Measurements from ENCODE around the gene RSPO4.

RSPO4 gene

DNA sequence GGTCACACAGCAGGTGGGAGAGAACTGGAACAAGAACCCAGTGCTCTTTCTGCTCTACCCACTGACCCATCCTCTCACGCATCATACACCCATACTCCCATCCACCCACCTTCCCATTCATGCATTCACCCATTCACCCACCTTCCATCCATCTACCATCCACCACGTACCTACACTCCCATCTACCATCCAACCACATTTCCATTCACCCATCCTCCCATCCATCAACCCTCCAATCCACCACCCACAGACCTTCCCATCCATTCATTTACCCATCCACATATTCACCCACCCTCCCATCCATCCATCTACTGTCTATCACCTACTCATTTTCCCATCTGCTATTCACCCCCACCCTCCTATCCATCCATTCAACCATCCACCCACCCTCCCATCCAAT lies 17.2 kb upstream of the RSPO4 start:
- H3K27ac ChIP-seq (ENCODE audit: low read depth, low read length, poor library complexity, severe bottlenecking): no peak overlapping the region
- no peaks in the 10 kb centered on the region for H3F3A ChIP-seq (ENCODE audit: insufficient read depth, low read length)
- no peak overlapping the region for H3K4me3 ChIP-seq (ENCODE audit: low read depth, low read length, poor library complexity, severe bottlenecking)
- no peaks in the 10 kb centered on the region for H3K9me2 ChIP-seq (ENCODE audit: low read depth, low read length)
- H3K79me2 ChIP-seq (ENCODE audit: insufficient read depth, low read length): no peaks in the 10 kb centered on the region
- H4K20me1 ChIP-seq (ENCODE audit: insufficient read depth, low read length): no peaks in the 10 kb centered on the region
- no peak overlapping the region for H3K9ac ChIP-seq (ENCODE audit: low read length)
- H3K4me1 ChIP-seq (ENCODE audit: insufficient read depth, low read length, severe bottlenecking): no peaks in the 10 kb centered on the region
- H3K4me2 ChIP-seq (ENCODE audit: low read length): no peak overlapping the region
- no peaks in the 10 kb centered on the region for H3K36me3 ChIP-seq (ENCODE audit: insufficient read depth, low read length)
- no peak for TF ChIP-seq EZH2 (IDR thresholded peaks at IDR 0.05; ENCODE audit: borderline replicate concordance, low read length)
- TF ChIP-seq, protein P1, sequence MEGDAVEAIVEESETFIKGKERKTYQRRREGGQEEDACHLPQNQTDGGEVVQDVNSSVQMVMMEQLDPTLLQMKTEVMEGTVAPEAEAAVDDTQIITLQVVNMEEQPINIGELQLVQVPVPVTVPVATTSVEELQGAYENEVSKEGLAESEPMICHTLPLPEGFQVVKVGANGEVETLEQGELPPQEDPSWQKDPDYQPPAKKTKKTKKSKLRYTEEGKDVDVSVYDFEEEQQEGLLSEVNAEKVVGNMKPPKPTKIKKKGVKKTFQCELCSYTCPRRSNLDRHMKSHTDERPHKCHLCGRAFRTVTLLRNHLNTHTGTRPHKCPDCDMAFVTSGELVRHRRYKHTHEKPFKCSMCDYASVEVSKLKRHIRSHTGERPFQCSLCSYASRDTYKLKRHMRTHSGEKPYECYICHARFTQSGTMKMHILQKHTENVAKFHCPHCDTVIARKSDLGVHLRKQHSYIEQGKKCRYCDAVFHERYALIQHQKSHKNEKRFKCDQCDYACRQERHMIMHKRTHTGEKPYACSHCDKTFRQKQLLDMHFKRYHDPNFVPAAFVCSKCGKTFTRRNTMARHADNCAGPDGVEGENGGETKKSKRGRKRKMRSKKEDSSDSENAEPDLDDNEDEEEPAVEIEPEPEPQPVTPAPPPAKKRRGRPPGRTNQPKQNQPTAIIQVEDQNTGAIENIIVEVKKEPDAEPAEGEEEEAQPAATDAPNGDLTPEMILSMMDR (IDR thresholded peaks at IDR 0.05; ENCODE audit: low read length): no peak
- no peak overlapping the region for H2AFZ ChIP-seq (ENCODE audit: low read length)
- no peaks in the 10 kb centered on the region for H3K9me3 ChIP-seq (ENCODE audit: low read length)
- no peaks in the 10 kb centered on the region; the same call in 1 of the 2 replicates for H3K27me3 ChIP-seq (ENCODE audit: insufficient read depth, low read length)

DNA sequence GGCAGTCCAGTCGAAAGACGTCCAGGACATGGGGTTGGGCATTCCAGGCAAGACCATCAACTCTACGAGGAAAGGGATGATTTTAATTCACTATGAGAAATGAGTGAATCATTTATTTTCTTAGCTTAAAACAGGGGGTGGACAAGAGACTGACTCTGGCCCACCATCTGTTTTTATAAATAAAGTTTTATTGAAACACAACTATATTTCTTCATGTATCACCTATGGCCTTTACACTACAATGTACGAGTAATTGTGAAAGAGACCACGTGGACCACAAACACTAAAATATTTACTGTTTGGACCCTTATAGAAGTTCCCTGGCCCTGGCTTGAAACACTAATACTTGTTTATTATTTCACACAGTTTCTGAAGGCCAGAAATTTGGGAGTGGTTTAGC lies 15.6 kb upstream of the RSPO4 start:
- Histone ChIP-seq H3K9ac (ENCODE audit: low read length) (no peak overlapping the region), H3K9me3 (ENCODE audit: low read length) (no peaks in the 10 kb centered on the region), H3K79me2 (ENCODE audit: insufficient read depth, low read length) (no peaks in the 10 kb centered on the region), H3K36me3 (ENCODE audit: insufficient read depth, low read length) (no peaks in the 10 kb centered on the region), H2AFZ (ENCODE audit: low read length) (no peak overlapping the region), H3K27me3 (ENCODE audit: insufficient read depth, low read length) (no peaks in the 10 kb centered on the region; the same call in 1 of the 2 replicates), H3K9me2 (ENCODE audit: low read depth, low read length) (no peaks in the 10 kb centered on the region), H3F3A (ENCODE audit: insufficient read depth, low read length) (no peaks in the 10 kb centered on the region), H3K4me2 (ENCODE audit: low read length) (no peak overlapping the region), H4K20me1 (ENCODE audit: insufficient read depth, low read length) (no peaks in the 10 kb centered on the region), H3K4me3 (ENCODE audit: low read depth, low read length, poor library complexity, severe bottlenecking) (no peak overlapping the region), H3K27ac (ENCODE audit: low read depth, low read length, poor library complexity, severe bottlenecking) (no peak overlapping the region), H3K4me1 (ENCODE audit: insufficient read depth, low read length, severe bottlenecking) (no peaks in the 10 kb centered on the region)
- TF ChIP-seq EZH2 (IDR thresholded peaks at IDR 0.05; ENCODE audit: borderline replicate concordance, low read length): no peak
- TF ChIP-seq, protein P1 (IDR thresholded peaks at IDR 0.05; ENCODE audit: low read length): no peak

DNA sequence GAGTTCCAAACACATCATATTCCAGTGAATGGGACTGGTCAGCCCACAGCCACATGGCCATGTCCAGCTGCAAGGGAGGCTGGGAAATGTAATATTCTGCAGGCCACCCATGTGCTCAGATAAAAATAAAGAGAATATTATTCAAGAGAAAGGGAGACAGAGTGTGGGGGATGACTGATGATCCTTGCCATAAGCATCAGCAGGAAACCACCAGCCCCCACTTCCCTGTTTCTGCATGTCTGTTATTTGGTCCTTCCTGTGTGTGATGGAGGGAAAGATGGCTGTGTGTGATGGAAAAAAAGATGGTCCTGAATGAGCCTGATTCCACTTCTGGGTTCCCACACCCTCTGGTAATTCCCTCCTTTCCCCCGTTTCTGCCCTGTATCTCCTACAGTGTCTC lies 13.1 kb upstream of the RSPO4 start:
- Histone ChIP-seq H3F3A (ENCODE audit: insufficient read depth, low read length) (no peaks in the 10 kb centered on the region), H3K4me2 (ENCODE audit: low read length) (no peak overlapping the region), H2AFZ (ENCODE audit: low read length) (no peak overlapping the region), H4K20me1 (ENCODE audit: insufficient read depth, low read length) (no peaks in the 10 kb centered on the region), H3K4me1 (ENCODE audit: insufficient read depth, low read length, severe bottlenecking) (no peaks in the 10 kb centered on the region), H3K9ac (ENCODE audit: low read length) (no peak overlapping the region), H3K36me3 (ENCODE audit: insufficient read depth, low read length) (no peaks in the 10 kb centered on the region), H3K9me2 (ENCODE audit: low read depth, low read length) (no peaks in the 10 kb centered on the region), H3K9me3 (ENCODE audit: low read length) (no peaks in the 10 kb centered on the region), H3K79me2 (ENCODE audit: insufficient read depth, low read length) (no peaks in the 10 kb centered on the region), H3K27me3 (ENCODE audit: insufficient read depth, low read length) (no peaks in the 10 kb centered on the region; the same call in 1 of the 2 replicates), H3K27ac (ENCODE audit: low read depth, low read length, poor library complexity, severe bottlenecking) (no peak overlapping the region), H3K4me3 (ENCODE audit: low read depth, low read length, poor library complexity, severe bottlenecking) (no peak overlapping the region)
- TF ChIP-seq, protein P1 (IDR thresholded peaks at IDR 0.05; ENCODE audit: low read length): no peak
- no peak for TF ChIP-seq EZH2 (IDR thresholded peaks at IDR 0.05; ENCODE audit: borderline replicate concordance, low read length)

Measured in OCI-LY1 (cell line).